Dermis blood vessel endothelial cell (primary cell): ENCODE results near the gene UTP20. TPM values are rescaled to one million over a fixed set of nuclear protein-coding genes. Genes with fewer than 3 reads are reported as not detected.

Source experiments
- total RNA-seq: library from RNA; depleted of rRNA; stranded (reverse); fragments of >200 nt; gene quantifications from 2 replicates; pipeline ENCODE4 v1.2.3, GENCODE V29; 2014

UTP20 gene
- total RNA-seq, 1 donor from 2014 or later = 19.9 TPM

Other genes with a start within 250 kb of the UTP20 start
- gene SLC5A8, start 69.9 kb upstream of the UTP20 start, total RNA-seq = not detected in 2 replicates
- 105 and 138 TPM in 2 replicates for gene ARL1, start 127.7 kb downstream of the UTP20 start, total RNA-seq
- not detected in 2 replicates for gene SPIC, start 195.2 kb downstream of the UTP20 start, total RNA-seq